HepG2 (cell line): ENCODE data around the gene MRPL50. TPM values are rescaled to one million over a fixed set of nuclear protein-coding genes. Genes with fewer than 3 reads are reported as not detected.
A peak's percentile ranks its signal among the peaks of the same experiment; 100 is the strongest.

ENCODE experiments used
- ATF1 ChIP-seq: IDR thresholded peaks from 2 replicates; pipeline ENCODE4 v1.6.1; 2016; ENCODE audit warnings: mild to moderate bottlenecking, control low read depth
- FOXC1 ChIP-seq: sonication (generic); formaldehyde crosslinking; IDR thresholded peaks from 2 replicates; pipeline ENCODE4 v1.8.0; 2022; ENCODE audit warnings: mild to moderate bottlenecking, missing genetic modification reagents, borderline replicate concordance
- KLF13 ChIP-seq: sonication (generic); formaldehyde crosslinking; IDR thresholded peaks from 2 replicates; pipeline ENCODE4 v1.4.0; 2020; ENCODE audit warnings: mild to moderate bottlenecking, missing genetic modification reagents
- NFKB2 ChIP-seq: sonication (generic); formaldehyde crosslinking; IDR thresholded peaks from 2 replicates; pipeline ENCODE4 v1.4.0; 2020; ENCODE audit warnings: missing genetic modification reagents, borderline replicate concordance
- RFX1 ChIP-seq: fragments of 450-650 bp; IDR thresholded peaks from 2 replicates; pipeline ENCODE4 v1.6.1; 2017
- YEATS2 ChIP-seq: sonication (generic); formaldehyde crosslinking; IDR thresholded peaks from 2 replicates; pipeline ENCODE4 v1.4.0; 2020; ENCODE audit warnings: missing genetic modification reagents, borderline replicate concordance
- YY1 ChIP-seq: IDR thresholded peaks from 2 replicates; pipeline ENCODE4 v1.6.1; 2011; ENCODE audit warnings: low read length, low read depth, moderate library complexity, mild to moderate bottlenecking; ENCODE audit not compliant: insufficient read depth, insufficient replicate concordance
- ZBTB1 ChIP-seq: sonication (generic); formaldehyde crosslinking; IDR thresholded peaks from 2 replicates; pipeline ENCODE4 v1.4.0; 2020; ENCODE audit warnings: missing genetic modification reagents, borderline replicate concordance
- ZBTB40 ChIP-seq, 2 experiments: fragments of 450-650 bp in 1 of 2; sonication (generic) in 1 of 2; formaldehyde crosslinking in 1 of 2; IDR thresholded peaks; 2 replicates each; pipeline versions ENCODE4 v1.6.1 to v1.8.0; 2016 to 2022; ENCODE audit warnings: antibody characterized with exemption in 1 of 2, mild to moderate bottlenecking in 1 of 2, missing genetic modification reagents in 1 of 2
- ZNF317 ChIP-seq: sonication (generic); formaldehyde crosslinking; IDR thresholded peaks from 2 replicates; pipeline ENCODE4 v1.5.0; 2020; ENCODE audit warnings: mild to moderate bottlenecking, missing genetic modification reagents
- ZNF350 ChIP-seq: sonication (generic); formaldehyde crosslinking; IDR thresholded peaks from 2 replicates; pipeline ENCODE4 v1.4.0; 2020; ENCODE audit warnings: mild to moderate bottlenecking, low read depth, missing genetic modification reagents, borderline replicate concordance
- ZNF570 ChIP-seq: sonication (generic); formaldehyde crosslinking; IDR thresholded peaks from 2 replicates; pipeline ENCODE4 v1.4.0; 2020; ENCODE audit warnings: mild to moderate bottlenecking, missing genetic modification reagents, borderline replicate concordance
- ZNF749 ChIP-seq: sonication (generic); formaldehyde crosslinking; IDR thresholded peaks from 2 replicates; pipeline ENCODE4 v1.8.0; 2022; ENCODE audit warnings: mild to moderate bottlenecking, missing genetic modification reagents, moderate library complexity, borderline replicate concordance
- ZNF782 ChIP-seq: sonication (generic); formaldehyde crosslinking; IDR thresholded peaks from 2 replicates; pipeline ENCODE4 v1.4.0; 2020; ENCODE audit warnings: missing genetic modification reagents, mild to moderate bottlenecking, borderline replicate concordance
- polyA plus RNA-seq, 8 experiments: library from polyadenylated mRNA; depleted of rRNA in 3 of 8; stranded (reverse) in 7 of 8; unstranded in 1 of 8; fragments of >200 nt; fragmentation: Illumina TruSeq in 4 of 8; extraction: Trizol in 4 of 8; gene quantifications; 2 replicates each; pipeline versions ENCODE4 v1.2.1 to v1.2.3, GENCODE V29; 2011 to 2016; ENCODE audit warnings: low read depth in 4 of 8, missing spikeins in 1 of 8, mixed read lengths in 1 of 8; ENCODE audit not compliant: insufficient read depth in 1 of 8
- total RNA-seq, 5 experiments: library from RNA; depleted of rRNA; stranded (reverse); fragments of >200 nt; fragmentation: Illumina TruSeq; extraction: Trizol; gene quantifications; 2 replicates each; pipeline ENCODE4 v1.2.3, GENCODE V29; 2016; ENCODE audit warnings: low read depth in 1 of 5
- TF ChIP-seq, protein P1 (sequence below): sonication (generic); formaldehyde crosslinking; conservative IDR thresholded peaks from 2 replicates; pipeline ENCODE4 v1.4.0; 2020; ENCODE audit warnings: missing genetic modification reagents
- TF ChIP-seq, protein P2 (sequence below): sonication (generic); formaldehyde crosslinking; IDR thresholded peaks from 2 replicates; pipeline ENCODE4 v1.5.0; 2020; ENCODE audit warnings: mild to moderate bottlenecking, missing genetic modification reagents, borderline replicate concordance

MRPL50 gene
- total and polyA plus RNA-seq, 2 of the 13 experiments (the other 11 are each of a cell fraction or from before 2014, with no cell fraction given): 37.1 to 70.0 TPM

DNA sequence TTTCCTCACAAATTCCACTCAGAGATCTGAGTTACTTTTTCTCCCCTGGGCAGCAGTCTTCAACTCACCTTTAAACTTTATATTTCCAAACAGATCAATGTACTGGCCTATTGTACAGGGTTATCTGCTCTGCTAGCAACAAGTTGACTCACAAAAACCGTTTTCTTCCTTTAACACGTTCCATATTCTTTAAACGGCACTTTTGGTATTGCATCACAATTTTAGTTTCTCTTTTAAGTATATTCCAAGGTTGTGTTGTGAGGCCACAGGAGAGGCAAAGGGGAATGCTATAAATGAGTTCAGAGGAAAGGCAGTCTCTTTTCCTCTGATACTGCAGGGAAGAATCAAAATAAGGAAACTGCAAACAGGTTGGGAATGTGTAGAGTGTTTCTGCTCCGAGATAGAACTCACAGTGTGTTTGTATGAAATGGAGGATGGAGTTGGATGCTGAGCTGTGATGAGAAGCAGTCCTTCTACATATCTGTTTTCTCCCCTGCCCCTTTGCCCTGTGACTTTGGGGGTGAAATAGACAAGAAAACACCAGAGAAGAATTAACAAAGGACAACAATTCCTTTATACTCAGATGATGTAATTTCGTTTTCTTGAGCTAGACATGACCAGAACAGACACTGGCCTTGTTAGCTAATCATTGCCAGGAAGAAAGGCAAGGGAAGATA is 47.1 kb upstream of the MRPL50 start (continued):
- no peak for TF ChIP-seq FOXC1 (CRISPR knock-in tag)
- TF ChIP-seq, protein P1, sequence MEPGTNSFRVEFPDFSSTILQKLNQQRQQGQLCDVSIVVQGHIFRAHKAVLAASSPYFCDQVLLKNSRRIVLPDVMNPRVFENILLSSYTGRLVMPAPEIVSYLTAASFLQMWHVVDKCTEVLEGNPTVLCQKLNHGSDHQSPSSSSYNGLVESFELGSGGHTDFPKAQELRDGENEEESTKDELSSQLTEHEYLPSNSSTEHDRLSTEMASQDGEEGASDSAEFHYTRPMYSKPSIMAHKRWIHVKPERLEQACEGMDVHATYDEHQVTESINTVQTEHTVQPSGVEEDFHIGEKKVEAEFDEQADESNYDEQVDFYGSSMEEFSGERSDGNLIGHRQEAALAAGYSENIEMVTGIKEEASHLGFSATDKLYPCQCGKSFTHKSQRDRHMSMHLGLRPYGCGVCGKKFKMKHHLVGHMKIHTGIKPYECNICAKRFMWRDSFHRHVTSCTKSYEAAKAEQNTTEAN (CRISPR knock-in tag): 0 out of 2 replicates have a peak, but pooled peaks have one; percentile 19
- TF ChIP-seq ZNF317 (CRISPR knock-in tag): 0 out of 2 replicates have a peak, but pooled peaks have one; percentile 39
- no peak for TF ChIP-seq ZBTB40 (IDR thresholded peaks at IDR 0.05)
- no peak; the same call in 1 of the 2 replicates for TF ChIP-seq ZBTB40 (CRISPR knock-in tag; IDR thresholded peaks at IDR 0.05)
- TF ChIP-seq KLF13 (CRISPR knock-in tag): no peak
- TF ChIP-seq ATF1 (CRISPR knock-in tag): peak; percentile 73
- TF ChIP-seq, protein P2, sequence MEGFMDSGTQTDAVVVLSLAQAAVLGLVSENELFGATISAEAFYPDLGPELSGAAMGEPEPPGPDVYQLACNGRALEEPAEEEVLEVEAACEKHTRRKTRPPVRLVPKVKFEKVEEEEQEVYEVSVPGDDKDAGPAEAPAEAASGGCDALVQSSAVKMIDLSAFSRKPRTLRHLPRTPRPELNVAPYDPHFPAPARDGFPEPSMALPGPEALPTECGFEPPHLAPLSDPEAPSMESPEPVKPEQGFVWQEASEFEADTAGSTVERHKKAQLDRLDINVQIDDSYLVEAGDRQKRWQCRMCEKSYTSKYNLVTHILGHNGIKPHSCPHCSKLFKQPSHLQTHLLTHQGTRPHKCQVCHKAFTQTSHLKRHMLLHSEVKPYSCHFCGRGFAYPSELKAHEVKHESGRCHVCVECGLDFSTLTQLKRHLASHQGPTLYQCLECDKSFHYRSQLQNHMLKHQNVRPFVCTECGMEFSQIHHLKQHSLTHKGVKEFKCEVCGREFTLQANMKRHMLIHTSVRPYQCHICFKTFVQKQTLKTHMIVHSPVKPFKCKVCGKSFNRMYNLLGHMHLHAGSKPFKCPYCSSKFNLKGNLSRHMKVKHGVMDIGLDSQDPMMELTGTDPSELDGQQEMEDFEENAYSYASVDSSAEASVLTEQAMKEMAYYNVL: peak; percentile 90
- TF ChIP-seq ZBTB1 (CRISPR knock-in tag): no peak
- TF ChIP-seq ZNF782 (CRISPR knock-in tag): no peak
- TF ChIP-seq NFKB2 (CRISPR knock-in tag): no peak
- no peak for TF ChIP-seq RFX1
- TF ChIP-seq ZNF350 (CRISPR knock-in tag): no peak
- no peak for TF ChIP-seq ZNF749 (CRISPR knock-in tag)
- no peak; the same call in 1 of the 2 replicates for TF ChIP-seq YEATS2
- no peak for TF ChIP-seq ZNF570 (CRISPR knock-in tag)
- TF ChIP-seq YY1: no peak
